T-cell (primary cell): ENCODE data around the gene ARRB2. TPM values are rescaled to one million over a fixed set of nuclear protein-coding genes. Genes with fewer than 3 reads are reported as not detected.
A peak's percentile ranks its signal among the peaks of the same experiment; 100 is the strongest.

Source experiments
- ATAC-seq, 4 experiments: fragments of 200-7000 bp in 3 of 4; fragments of 150-1000 bp in 1 of 4; cut with Tn5 transposase; replicated peaks in 1 of 4; 1 replicate in 3 of 4; 2 replicates in 1 of 4; pipeline ENCODE4 v1.10.0; 2021; ENCODE audit warnings: moderate library complexity in 3 of 4, mild to moderate bottlenecking in 2 of 4, moderate number of reproducible peaks in 1 of 4
- CTCF ChIA-PET, 2 donors: fragments of 300-600 bp; sonication (Branson Sonifier 250); formaldehyde crosslinking; loops; one replicate each; lab custom pipeline; 2022; ENCODE audit warnings: antibody characterized with exemption in 2 of 2; lab: Charles Lee
- POLR2A ChIA-PET, 2 donors: fragments of 300-600 bp; sonication (Branson Sonifier 250); formaldehyde crosslinking; loops; one replicate each; lab custom pipeline; 2022; ENCODE audit warnings: antibody characterized with exemption in 2 of 2; lab: Charles Lee
- DNase-seq, 35 experiments: peaks; one replicate each; pipeline versions ENCODE4 v3.0.0 to v3.0.0-alpha.2; 2013 to 2023
- H3K27ac ChIP-seq: one replicate; pipeline ENCODE4 v1.5.1; 2013; ENCODE audit warnings: low read length
- H3K27me3 ChIP-seq, 2 experiments: replicated peaks in 1 of 2; 1 replicate in 1 of 2; 2 replicates in 1 of 2; pipeline versions ENCODE4 v1.6.1 to v1.7.0; 2013; ENCODE audit warnings: low read length in 1 of 2, mixed read lengths in 1 of 2; ENCODE audit not compliant: control insufficient read depth in 2 of 2, insufficient read depth in 2 of 2; ENCODE audit errors: extremely low read depth in 1 of 2
- H3K36me3 ChIP-seq, 2 donors: 1 replicate in 1 of 2; 2 replicates in 1 of 2; pipeline versions ENCODE4 v1.6.1 to v1.7.0; 2013; ENCODE audit warnings: low read length in 1 of 2; ENCODE audit not compliant: control insufficient read depth in 2 of 2, insufficient read depth in 1 of 2; ENCODE audit errors: extremely low read depth in 1 of 2
- H3K4me1 ChIP-seq, 2 experiments: 1 replicate in 1 of 2; 2 replicates in 1 of 2; pipeline versions ENCODE4 v1.6.1 to v1.7.0; 2013; ENCODE audit warnings: low read length in 2 of 2, mixed read lengths in 1 of 2; ENCODE audit not compliant: insufficient read depth in 2 of 2, control insufficient read depth in 1 of 2; ENCODE audit errors: extremely low read depth in 1 of 2
- H3K4me3 ChIP-seq, 2 donors: 1 replicate in 1 of 2; 2 replicates in 1 of 2; pipeline versions ENCODE4 v1.5.1 to v1.7.0; 2013; ENCODE audit warnings: mild to moderate bottlenecking in 2 of 2, low read length in 1 of 2, moderate library complexity in 1 of 2; ENCODE audit not compliant: control insufficient read depth in 1 of 2; ENCODE audit errors: extremely low read depth in 1 of 2
- H3K9me3 ChIP-seq: 2 replicates; pipeline ENCODE4 v1.7.0; 2013
- H3K27ac Mint-ChIP-seq, 2 donors: one replicate each; pipeline ENCODE4 v1.8.0; 2020 to 2021; ENCODE audit warnings: mild to moderate bottlenecking in 2 of 2, mixed read lengths in 2 of 2
- H3K27me3 Mint-ChIP-seq, 2 donors: one replicate each; pipeline ENCODE4 v1.8.0; 2021 to 2022; ENCODE audit warnings: mixed read lengths in 2 of 2
- H3K36me3 Mint-ChIP-seq: one replicate; pipeline ENCODE4 v1.8.0; 2021; ENCODE audit warnings: mixed read lengths
- H3K4me1 Mint-ChIP-seq, 3 donors: one replicate each; pipeline ENCODE4 v1.8.0; 2020 to 2022; ENCODE audit warnings: mixed read lengths in 3 of 3, mild to moderate bottlenecking in 1 of 3
- H3K4me3 Mint-ChIP-seq, 3 donors: one replicate each; pipeline ENCODE4 v1.8.0; 2020 to 2022; ENCODE audit warnings: mild to moderate bottlenecking in 3 of 3, mixed read lengths in 3 of 3, moderate library complexity in 3 of 3
- H3K9me3 Mint-ChIP-seq, 3 donors: one replicate each; pipeline ENCODE4 v1.8.0; 2020 to 2022; ENCODE audit warnings: mixed read lengths in 3 of 3
- WGBS: methylation state at CpG from one replicate; pipeline ENCODE4 v1.1.5; 2013; ENCODE audit warnings: missing lambda C conversion rate; ENCODE audit not compliant: insufficient coverage; 5-methylcytosine and 5-hydroxymethylcytosine counted together
- total RNA-seq, 35 experiments: library from RNA in 6 of 35; stranded (reverse) in 6 of 35; fragments of 120-200 nt in 1 of 35; gene quantifications; one replicate each; pipeline versions ENCODE4 v1.2.1 to v1.2.4 and lab custom pipeline; 2013 to 2026

ARRB2 gene
- total RNA-seq, 5 donors from 2014 or later (not counting 1 experiment from before 2014, with no cell fraction given) = 247 to 374 (median 325) TPM

GRCh38 chr17:4719146-4719545, 8.7 kb downstream of the ARRB2 start:
- Mint-ChIP-seq H3K27ac (no peak overlapping the region), H3K27me3 (no peaks in the 10 kb centered on the region), H3K9me3 (no peaks in the 10 kb centered on the region), H3K4me3 (no peak overlapping the region), H3K36me3 (peaks cover 39% of the 10 kb centered on the region), H3K4me1 (peaks cover 21 to 28% (median 24%) of the 10 kb centered on the region in 3 donors)
- no peak overlapping the region for H3K4me3 ChIP-seq
- WGBS = 87% methylated on average over 4 of the region's 10 CpGs
- ATAC-seq = no peak
- ChIA-PET CTCF (no interaction called here), POLR2A (no interaction called here)
- peaks cover 25 to 46% of the 10 kb centered on the region in 2 experiments for H3K4me1 ChIP-seq
- H3K27ac ChIP-seq = no peak overlapping the region
- DNase-seq = no peak
- peaks cover 22 to 60% of the 10 kb centered on the region in 2 donors for H3K36me3 ChIP-seq
- no peaks in the 10 kb centered on the region for H3K27me3 ChIP-seq
- no peaks in the 10 kb centered on the region for H3K9me3 ChIP-seq

- H3K36me3 ChIP-seq = peaks cover 22 to 60% of the 10 kb centered on the region in 2 donors
- H3K4me1 ChIP-seq = peaks cover 21 to 40% of the 10 kb centered on the region in 2 experiments
- DNase-seq (no peak), ATAC-seq (no peak)
- ChIA-PET POLR2A (no interaction called here), CTCF (interaction anchor here in 1 of 2 donors (0.6 kb wide), 1 partner anchor 12 kb away, joined by 3 read pairs; no protein-coding TSS in a partner anchor)
- H3K27ac Mint-ChIP-seq = no peak overlapping the region
- no peaks in the 10 kb centered on the region for H3K27me3 ChIP-seq
- H3K9me3 ChIP-seq = no peaks in the 10 kb centered on the region
- no peaks in the 10 kb centered on the region for H3K9me3 Mint-ChIP-seq
- peaks cover 39% of the 10 kb centered on the region for H3K36me3 Mint-ChIP-seq
- no peaks in the 10 kb centered on the region for H3K27me3 Mint-ChIP-seq
- no peak overlapping the region for H3K27ac ChIP-seq
- no peak overlapping the region for H3K4me3 ChIP-seq
- no peak overlapping the region for H3K4me3 Mint-ChIP-seq
- 92% methylated on average over 12 of the region's 15 CpGs for WGBS
- peaks cover 18 to 26% (median 21%) of the 10 kb centered on the region in 3 donors for H3K4me1 Mint-ChIP-seq
Measured at GRCh38 chr17:4719684-4720221, 9.3 kb downstream of the ARRB2 start.

- H3K4me1 Mint-ChIP-seq = peaks cover 8 to 15% (median 14%) of the 10 kb centered on the region in 3 donors
- no peak overlapping the region for H3K4me3 Mint-ChIP-seq
- ATAC-seq = no peak
- Histone ChIP-seq H3K4me3 (no peak overlapping the region), H3K27me3 (no peaks in the 10 kb centered on the region), H3K36me3 (peaks cover 21 to 56% of the 10 kb centered on the region in 2 donors), H3K9me3 (no peaks in the 10 kb centered on the region), H3K27ac (no peak overlapping the region), H3K4me1 (peaks cover 11 to 30% of the 10 kb centered on the region in 2 experiments)
- no peaks in the 10 kb centered on the region for H3K27me3 Mint-ChIP-seq
- CTCF ChIA-PET = no interaction called here
- DNase-seq = no peak
- WGBS = 100% methylated on average over 2 of the region's 7 CpGs
- peaks cover 36% of the 10 kb centered on the region for H3K36me3 Mint-ChIP-seq
- POLR2A ChIA-PET = no interaction called here
- H3K27ac Mint-ChIP-seq = peak overlapping the region; percentile 31 to 70
- H3K9me3 Mint-ChIP-seq = no peaks in the 10 kb centered on the region
Measured at GRCh38 chr17:4720787-4721186, 10.4 kb downstream of the ARRB2 start.

GRCh38 chr17:4721203-4722135, 11.0 kb downstream of the ARRB2 start:
- Histone ChIP-seq H3K4me1 (peaks cover 6 to 23% of the 10 kb centered on the region in 2 experiments), H3K4me3 (no peak overlapping the region), H3K9me3 (no peaks in the 10 kb centered on the region), H3K27me3 (no peaks in the 10 kb centered on the region), H3K36me3 (peaks cover 16 to 51% of the 10 kb centered on the region in 2 donors), H3K27ac (peak overlapping the region; percentile 23)
- no peak overlapping the region for H3K4me3 Mint-ChIP-seq
- peak overlapping the region; percentile 31 to 51 for H3K27ac Mint-ChIP-seq
- ATAC-seq = peak in 3 of 4 experiments; percentile 21 to 54 (median 31)
- ChIA-PET POLR2A (no interaction called here), CTCF (no interaction called here)
- peaks cover 5 to 13% (median 12%) of the 10 kb centered on the region in 3 donors for H3K4me1 Mint-ChIP-seq
- H3K27me3 Mint-ChIP-seq = no peaks in the 10 kb centered on the region
- WGBS = 73% methylated on average over 15 of the region's 20 CpGs
- H3K9me3 Mint-ChIP-seq = no peaks in the 10 kb centered on the region
- peak in 2 of 35 experiments; percentile 23 to 58 for DNase-seq
- H3K36me3 Mint-ChIP-seq = peaks cover 33% of the 10 kb centered on the region

GRCh38 chr17:4722678-4723240, 12.3 kb downstream of the ARRB2 start:
- Histone ChIP-seq H3K9me3 (no peaks in the 10 kb centered on the region), H3K27me3 (no peaks in the 10 kb centered on the region), H3K4me1 (peaks cover 0 to 10% of the 10 kb centered on the region in 2 experiments), H3K4me3 (no peak overlapping the region), H3K27ac (no peak overlapping the region), H3K36me3 (peaks cover 14 to 38% of the 10 kb centered on the region in 2 donors)
- ChIA-PET POLR2A (interaction anchor here in 1 of 2 donors (1.0 kb wide), 1 partner anchor 216 kb away, joined by 3 read pairs; no protein-coding TSS in a partner anchor), CTCF (no interaction called here)
- ATAC-seq (no peak), DNase-seq (no peak)
- Mint-ChIP-seq H3K27me3 (no peaks in the 10 kb centered on the region), H3K4me1 (peaks cover 2 to 13% (median 6%) of the 10 kb centered on the region in 3 donors), H3K9me3 (no peaks in the 10 kb centered on the region), H3K4me3 (no peak overlapping the region), H3K27ac (peak overlapping the region in 1 of 2 donors; percentile 28), H3K36me3 (peaks cover 28% of the 10 kb centered on the region)
- WGBS = 87% methylated on average over 14 of the region's 16 CpGs

GRCh38 chr17:4724650-4725049, 14.2 kb downstream of the ARRB2 start:
- Mint-ChIP-seq H3K9me3 (no peaks in the 10 kb centered on the region), H3K4me3 (no peak overlapping the region), H3K27me3 (no peaks in the 10 kb centered on the region), H3K36me3 (peaks cover 16% of the 10 kb centered on the region), H3K4me1 (peaks cover 2 to 8% (median 6%) of the 10 kb centered on the region in 3 donors), H3K27ac (no peak overlapping the region)
- ChIA-PET CTCF (interaction anchor here in 1 of 2 donors (1.1 kb wide), 1 partner anchor 9 kb away, joined by 3 read pairs; no protein-coding TSS in a partner anchor), POLR2A (interaction anchor here in 1 of 2 donors (0.7 kb wide), 1 partner anchor 51 kb away, joined by 3 read pairs; no protein-coding TSS in a partner anchor)
- H3K9me3 ChIP-seq = no peaks in the 10 kb centered on the region
- DNase-seq (no peak), ATAC-seq (no peak)
- peaks cover 0 to 5% of the 10 kb centered on the region in 2 experiments for H3K4me1 ChIP-seq
- H3K27ac ChIP-seq = no peak overlapping the region
- H3K4me3 ChIP-seq = no peak overlapping the region
- H3K36me3 ChIP-seq = peaks cover 6 to 19% of the 10 kb centered on the region in 2 donors
- no peaks in the 10 kb centered on the region for H3K27me3 ChIP-seq
- WGBS = 80% methylated on average over 1 of the region's 5 CpGs
